Measurements from ENCODE around the gene TRIL.

GRCh38 chr7:28903730-28904577 is 54.2 kb downstream of the TRIL start:
- TF ChIP-seq CTCF (conservative IDR thresholded peaks at IDR 0.05), result no peak
- TF ChIP-seq EZH2 (IDR thresholded peaks at IDR 0.05; ENCODE audit: low read depth), result no peak
